Measurements from ENCODE around the gene LYST. TPM values are rescaled to one million over a fixed set of nuclear protein-coding genes. Genes with fewer than 3 reads are reported as not detected.
"Not testable (repeated sequence)": the region's sequence is repeated elsewhere in the genome, so short reads cannot be mapped to it uniquely, and the experiment has no call there.

LYST gene
- total RNA-seq = 10 to 100 TPM in 7 of 8 experiments, 1 to 10 TPM in 1; 9.1 to 28.5 (median 17.4) TPM

DNA sequence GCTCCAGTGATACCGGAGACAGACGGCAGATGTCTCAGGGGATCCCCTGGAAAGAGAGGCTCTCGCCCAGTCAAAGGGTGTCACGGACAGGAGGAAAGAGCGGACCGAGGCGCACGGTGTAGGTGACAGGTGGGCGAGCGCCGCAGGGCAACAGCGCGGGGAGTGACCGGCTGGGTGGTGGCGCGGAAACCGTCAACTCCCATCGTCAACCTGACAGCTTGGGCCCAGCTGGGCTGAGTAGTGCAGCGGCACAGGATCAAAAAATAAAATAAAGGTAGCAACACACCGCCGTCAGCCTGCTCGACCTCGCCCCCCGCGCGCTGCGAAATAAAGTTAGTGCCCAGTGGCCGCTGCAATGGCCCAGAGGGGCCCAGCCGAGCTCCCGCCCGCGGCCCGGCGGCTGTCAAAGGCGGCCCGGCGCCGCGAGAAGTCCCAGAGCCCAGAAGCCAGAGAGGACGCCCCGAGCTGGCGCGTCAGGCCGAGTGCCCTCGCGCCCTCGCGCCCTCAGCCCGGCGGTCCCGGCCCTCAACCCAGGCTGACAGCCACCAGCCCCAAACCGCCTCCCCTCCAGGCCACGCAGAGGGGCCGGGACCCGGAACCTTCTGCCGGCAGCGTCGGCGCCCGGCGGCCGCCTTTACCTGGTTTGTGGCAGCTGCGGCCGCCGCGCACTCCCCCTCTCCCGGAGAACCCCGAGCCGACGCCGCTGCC is at the start of gene LYST:
LYST (minus strand) TSS at position 702 of the 708 bp plus-strand sequence. CDS start 36,489 bp downstream, outside the sequence.
- Histone ChIP-seq H3K27ac (peak within 1 kb of the TSS; percentile 86 to 88), H3K4me1 (replicated peaks in 1 of 2) (peaks cover 17 to 18% of the 10 kb centered on the region in 2 donors), H3K4me3 (peak within 1 kb of the TSS; percentile 69 to 85 (median 76))
- ATAC-seq (replicated peaks in 6 of 8) = peak; percentile 41 to 73 (median 53)
- in situ Hi-C loops (cut with MboI; ENCODE audit: low pct_unique_long_range_greater_than_20kb in 2 of 9, low sequenced_read_pairs in 9 of 9, unreplicated experiment in 9 of 9) = loop anchor here in 1 of 9 experiments (25.0 kb wide), 1 partner anchor 96 kb away; no protein-coding TSS in a partner anchor
- WGBS, 10 experiments = 0 to 6% (median 0%) methylated on average over 2 to 24 of the region's 71 CpGs; no CpG with 5 or more reads in 4 of the 10 experiments

GRCh38 chr1:235915489-235915888 is 48.8 kb upstream of the LYST start:
- H3K4me1 ChIP-seq (replicated peaks in 1 of 2) = peaks cover 21 to 27% of the 10 kb centered on the region in 2 donors
- H3K4me3 ChIP-seq; H3K27ac ChIP-seq; ATAC-seq (replicated peaks in 6 of 8); in situ Hi-C loops (cut with MboI; ENCODE audit: low pct_unique_long_range_greater_than_20kb in 2 of 9, low sequenced_read_pairs in 9 of 9, unreplicated experiment in 9 of 9): not testable (repeated sequence)
- WGBS, 10 experiments = 69 to 100% (median 100%) methylated on average over 1 to 4 of the region's 4 CpGs; no CpG with 5 or more reads in 1 of the 10 experiments

DNA sequence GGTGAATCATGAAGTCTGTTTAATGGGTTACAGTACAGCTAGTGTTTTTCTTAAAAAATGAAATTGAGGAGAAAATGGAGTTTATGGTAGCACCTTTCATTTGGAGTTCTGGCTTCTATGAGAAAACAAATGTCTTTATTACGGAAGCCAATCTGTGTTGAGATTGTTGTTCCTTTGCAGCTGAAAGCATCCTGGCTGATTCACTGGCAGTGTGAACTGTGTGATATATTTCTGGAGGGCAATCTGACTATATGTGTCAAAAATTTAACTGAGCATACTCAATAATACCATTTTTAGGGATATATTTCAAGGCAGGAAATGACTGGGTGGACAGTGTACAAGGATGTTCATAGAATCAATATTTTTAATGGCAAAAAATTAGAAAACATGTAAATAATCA is 46.6 kb upstream of the LYST start:
- 50 to 100% (median 93%) methylated on average over 1 of the region's 1 CpG; no CpG with 5 or more reads in 3 of the 10 experiments for WGBS, 10 experiments
- in situ Hi-C loops (cut with MboI; ENCODE audit: low pct_unique_long_range_greater_than_20kb in 2 of 9, low sequenced_read_pairs in 9 of 9, unreplicated experiment in 9 of 9) = no loop called here
- Histone ChIP-seq H3K27ac (no peak overlapping the region), H3K4me1 (replicated peaks in 1 of 2) (peaks cover 22% of the 10 kb centered on the region in 2 donors), H3K4me3 (no peak overlapping the region)
- ATAC-seq (replicated peaks in 6 of 8) = no peak

- no peak for ATAC-seq (replicated peaks in 6 of 8)
- in situ Hi-C loops (cut with MboI; ENCODE audit: low pct_unique_long_range_greater_than_20kb in 2 of 9, low sequenced_read_pairs in 9 of 9, unreplicated experiment in 9 of 9) = no loop called here
- 80 to 100% (median 90%) methylated on average over 1 to 6 of the region's 6 CpGs; no CpG with 5 or more reads in 1 of the 10 experiments for WGBS, 10 experiments
- peaks cover 19 to 22% of the 10 kb centered on the region in 2 donors for H3K4me1 ChIP-seq (replicated peaks in 1 of 2)
- no peak overlapping the region for H3K4me3 ChIP-seq
- H3K27ac ChIP-seq = no peak overlapping the region
Observed at GRCh38 chr1:235911876-235912275, 45.2 kb upstream of the LYST start.

GRCh38 chr1:235911300-235911662 is 44.6 kb upstream of the LYST start:
- peak overlapping the region in 1 of 2 donors; percentile 62 for H3K27ac ChIP-seq
- no peak overlapping the region for H3K4me3 ChIP-seq
- H3K4me1 ChIP-seq (replicated peaks in 1 of 2) = peaks cover 19 to 22% of the 10 kb centered on the region in 2 donors
- in situ Hi-C loops (cut with MboI; ENCODE audit: low pct_unique_long_range_greater_than_20kb in 2 of 9, low sequenced_read_pairs in 9 of 9, unreplicated experiment in 9 of 9) = no loop called here
- no peak for ATAC-seq (replicated peaks in 6 of 8)
- WGBS, 10 experiments = 60 to 100% (median 89%) methylated on average over 2 to 5 of the region's 5 CpGs

GRCh38 chr1:235910357-235911299 is 43.9 kb upstream of the LYST start:
- 20 to 60% (median 35%) methylated on average over 1 to 7 of the region's 8 CpGs for WGBS, 10 experiments
- peaks cover 19 to 22% of the 10 kb centered on the region in 2 donors for H3K4me1 ChIP-seq (replicated peaks in 1 of 2)
- H3K27ac ChIP-seq = peak overlapping the region; percentile 56 to 62
- peak; percentile 51 to 97 (median 95) for ATAC-seq (replicated peaks in 6 of 8)
- peak overlapping the region in 1 of 5 donors; percentile 4 for H3K4me3 ChIP-seq
- in situ Hi-C loops (cut with MboI; ENCODE audit: low pct_unique_long_range_greater_than_20kb in 2 of 9, low sequenced_read_pairs in 9 of 9, unreplicated experiment in 9 of 9) = no loop called here

DNA sequence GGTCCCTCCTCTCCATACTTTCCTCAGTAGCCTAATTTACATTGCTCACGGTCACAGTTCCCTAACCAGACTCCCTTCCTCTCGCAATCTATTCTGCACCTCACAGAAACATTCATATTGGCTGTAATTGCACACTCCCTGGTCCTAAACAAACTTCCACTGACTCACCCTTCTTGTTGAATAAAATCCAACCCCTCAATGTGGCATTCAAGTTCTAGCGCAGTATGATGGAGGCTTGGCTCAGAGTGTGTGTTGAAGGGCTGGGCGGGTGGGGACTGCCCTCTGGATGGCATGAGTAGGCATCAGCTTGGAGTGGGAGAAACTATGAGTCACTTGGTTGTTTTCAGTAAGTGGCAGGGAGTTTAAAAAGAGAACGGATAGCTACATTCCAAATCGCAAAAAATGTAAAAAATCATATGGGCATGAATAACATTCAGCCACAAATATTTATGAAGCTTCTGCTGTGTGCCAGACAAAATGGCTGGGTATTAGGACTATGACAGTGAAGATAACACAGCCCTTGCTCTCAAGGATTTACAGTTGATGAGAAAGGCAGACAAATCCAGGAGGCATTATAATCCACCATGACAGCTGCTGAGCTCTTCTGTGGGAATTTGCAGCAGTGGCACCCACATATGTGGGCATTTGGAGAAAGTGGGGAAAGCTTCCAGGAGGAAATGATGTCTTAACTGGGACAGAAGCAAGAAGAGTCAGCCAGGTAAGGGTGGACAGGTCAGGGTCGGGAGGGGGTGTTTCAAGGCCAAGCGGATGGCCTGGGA is 42.2 kb upstream of the LYST start:
- H3K4me1 ChIP-seq (replicated peaks in 1 of 2) = peaks cover 19 to 22% of the 10 kb centered on the region in 2 donors
- no peak overlapping the region for H3K4me3 ChIP-seq
- in situ Hi-C loops (cut with MboI; ENCODE audit: low pct_unique_long_range_greater_than_20kb in 2 of 9, low sequenced_read_pairs in 9 of 9, unreplicated experiment in 9 of 9) = no loop called here
- peak in 5 of 8 experiments; percentile 9 to 88 (median 60) for ATAC-seq (replicated peaks in 6 of 8)
- no peak overlapping the region for H3K27ac ChIP-seq
- WGBS, 10 experiments = 0 to 97% (median 93%) methylated on average over 3 to 6 of the region's 8 CpGs; no CpG with 5 or more reads in 1 of the 10 experiments

DNA sequence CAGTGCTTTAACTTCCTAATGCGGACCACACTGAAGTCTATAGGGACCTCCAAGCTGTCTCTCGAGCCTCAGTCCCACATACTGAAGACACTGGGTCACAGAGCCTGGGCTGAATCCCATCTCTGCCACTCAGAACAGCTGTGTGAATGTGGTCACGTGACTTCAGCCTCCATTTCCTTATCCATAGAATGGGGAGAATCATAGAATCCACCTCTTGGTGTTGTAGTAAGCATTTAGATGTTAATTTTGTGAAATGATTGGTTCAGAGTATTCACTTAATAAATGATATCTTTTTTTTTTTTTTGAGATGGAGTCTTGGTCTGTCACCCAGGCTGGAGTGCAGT is 41.2 kb upstream of the LYST start:
- WGBS, 10 experiments = 54 to 100% (median 90%) methylated on average over 1 to 3 of the region's 3 CpGs; no CpG with 5 or more reads in 1 of the 10 experiments
- Histone ChIP-seq H3K4me3 (no peak overlapping the region), H3K27ac (no peak overlapping the region), H3K4me1 (replicated peaks in 1 of 2) (peaks cover 19 to 22% of the 10 kb centered on the region in 2 donors)
- in situ Hi-C loops (cut with MboI; ENCODE audit: low pct_unique_long_range_greater_than_20kb in 2 of 9, low sequenced_read_pairs in 9 of 9, unreplicated experiment in 9 of 9) = no loop called here
- ATAC-seq (replicated peaks in 6 of 8) = no peak

GRCh38 chr1:235907187-235907896 is 40.6 kb upstream of the LYST start:
- 79 to 92% (median 82%) methylated on average over 2 to 12 of the region's 12 CpGs; no CpG with 5 or more reads in 1 of the 10 experiments for WGBS, 10 experiments
- Histone ChIP-seq H3K27ac (no peak overlapping the region), H3K4me1 (replicated peaks in 1 of 2) (peaks cover 19 to 23% of the 10 kb centered on the region in 2 donors), H3K4me3 (no peak overlapping the region)
- in situ Hi-C loops (cut with MboI; ENCODE audit: low pct_unique_long_range_greater_than_20kb in 2 of 9, low sequenced_read_pairs in 9 of 9, unreplicated experiment in 9 of 9) = no loop called here
- ATAC-seq (replicated peaks in 6 of 8) = no peak

DNA sequence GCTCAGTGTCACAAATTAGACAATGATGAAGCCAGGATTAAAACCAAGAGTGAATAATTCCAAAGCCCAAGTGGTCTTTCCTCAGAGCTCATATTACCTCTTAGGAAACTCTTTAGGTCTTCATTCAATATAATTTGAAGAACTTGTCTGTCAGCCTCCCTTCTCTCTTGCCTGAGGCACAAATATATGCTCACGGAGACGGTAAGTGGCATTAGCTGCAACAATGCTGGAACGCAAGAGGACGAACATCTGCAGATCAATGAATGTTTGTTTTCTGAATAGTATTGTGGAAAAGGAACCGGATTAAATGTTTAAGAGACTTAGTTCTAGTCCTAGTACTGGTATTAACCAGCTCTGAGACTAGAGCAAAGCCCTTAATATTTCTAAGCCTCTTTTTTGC is 39.7 kb upstream of the LYST start:
- in situ Hi-C loops (cut with MboI; ENCODE audit: low pct_unique_long_range_greater_than_20kb in 2 of 9, low sequenced_read_pairs in 9 of 9, unreplicated experiment in 9 of 9) = no loop called here
- H3K4me3 ChIP-seq = no peak overlapping the region
- ATAC-seq (replicated peaks in 6 of 8) = no peak
- WGBS, 10 experiments = 73 to 100% (median 89%) methylated on average over 1 to 5 of the region's 5 CpGs; no CpG with 5 or more reads in 1 of the 10 experiments
- H3K27ac ChIP-seq = no peak overlapping the region
- peaks cover 14 to 18% of the 10 kb centered on the region in 2 donors for H3K4me1 ChIP-seq (replicated peaks in 1 of 2)

GRCh38 chr1:235903809-235904208 is 37.1 kb upstream of the LYST start:
- 80 to 100% (median 88%) methylated on average over 1 to 2 of the region's 2 CpGs; no CpG with 5 or more reads in 7 of the 10 experiments for WGBS, 10 experiments
- in situ Hi-C loops (cut with MboI; ENCODE audit: low pct_unique_long_range_greater_than_20kb in 2 of 9, low sequenced_read_pairs in 9 of 9, unreplicated experiment in 9 of 9); H3K4me3 ChIP-seq; H3K4me1 ChIP-seq (replicated peaks in 1 of 2); H3K27ac ChIP-seq; ATAC-seq (replicated peaks in 6 of 8): not testable (repeated sequence)
